HL-60 (cell line): Measurements from ENCODE around the gene TGFBR3.

Experiments
- DNase-seq, 2 experiments: peaks; one replicate each; pipeline ENCODE4 v3.0.0-alpha.2; 2010 to 2020; ENCODE audit warnings: low read depth in 1 of 2, low spot score in 1 of 2
- H3K27ac ChIP-seq: fragments of 250-450 bp; sonication (Bioruptor Pico); replicated peaks from 2 replicates; pipeline ENCODE4 v1.5.1; 2020; ENCODE audit warnings: mild to moderate bottlenecking, moderate library complexity
- H3K27me3 ChIP-seq: fragments of 250-450 bp; sonication (Bioruptor Pico); 2 replicates; pipeline ENCODE4 v1.5.1; 2021; ENCODE audit warnings: mild to moderate bottlenecking, moderate library complexity; ENCODE audit not compliant: insufficient read depth, poor library complexity, severe bottlenecking
- H3K4me3 ChIP-seq: replicated peaks from 2 replicates; pipeline ENCODE4 v1.5.1; 2011; ENCODE audit warnings: mild to moderate bottlenecking, control low read depth, low read length; ENCODE audit not compliant: insufficient read depth
- CTCF ChIP-seq: IDR thresholded peaks from one replicate; pipeline ENCODE4 v1.5.1; 2011; ENCODE audit warnings: low read length, control low read depth, inconsistent platforms; ENCODE audit not compliant: insufficient read depth
- GABPA ChIP-seq: IDR thresholded peaks from 2 replicates; pipeline ENCODE4 v1.6.1; 2012; ENCODE audit warnings: low read depth
- POLR2AphosphoS5 ChIP-seq: IDR thresholded peaks from 2 replicates; pipeline ENCODE4 v1.6.1; 2012; ENCODE audit warnings: low read depth
- REST ChIP-seq: IDR thresholded peaks from 2 replicates; pipeline ENCODE4 v1.6.1; 2012; ENCODE audit warnings: low read depth; ENCODE audit not compliant: insufficient replicate concordance
- SPI1 ChIP-seq: IDR thresholded peaks from 2 replicates; pipeline ENCODE4 v1.6.1; 2012; ENCODE audit warnings: low read depth, mild to moderate bottlenecking, borderline replicate concordance

The TGFBR3 gene

DNA sequence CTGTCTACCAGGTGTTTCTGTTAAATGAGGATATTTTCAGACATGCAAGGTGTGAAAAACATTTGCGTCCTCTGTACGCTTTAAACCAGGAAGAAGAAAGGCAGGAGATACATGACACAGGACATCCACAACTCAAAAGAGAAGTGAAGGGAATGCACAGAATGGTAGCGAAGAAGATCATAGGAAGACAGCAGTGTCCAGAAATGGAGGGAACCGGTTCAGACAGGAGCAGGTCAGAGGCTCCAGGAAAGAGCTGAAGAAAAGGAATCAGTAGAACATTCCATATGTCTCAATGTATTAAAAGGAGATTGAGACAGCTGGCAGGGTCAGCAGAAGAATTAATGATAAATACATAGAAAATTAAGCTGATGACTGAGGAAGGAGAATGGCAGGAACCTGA lies 194.4 kb downstream of the TGFBR3 start:
- no peak for TF ChIP-seq POLR2AphosphoS5
- TF ChIP-seq REST: no peak
- TF ChIP-seq SPI1: no peak
- no peak for TF ChIP-seq GABPA
- no peak for TF ChIP-seq CTCF
- no peaks in the 10 kb centered on the region for H3K27me3 ChIP-seq
- no peak for DNase-seq
- no peak overlapping the region for H3K4me3 ChIP-seq
- no peak overlapping the region for H3K27ac ChIP-seq

GRCh38 chr1:91689641-91690481 lies 196.1 kb downstream of the TGFBR3 start:
- no peak overlapping the region for H3K27ac ChIP-seq

More at GRCh38 chr1:91689641-91690481, 196.1 kb downstream of the TGFBR3 start:
- H3K27me3 ChIP-seq: no peaks in the 10 kb centered on the region
- no peak for DNase-seq
- H3K4me3 ChIP-seq: no peak overlapping the region
- TF ChIP-seq GABPA (no peak), REST (no peak), SPI1 (no peak), POLR2AphosphoS5 (no peak), CTCF (no peak)
